Fibroblast of lung (primary cell): ENCODE data around the gene TUBA4B. TPM values are rescaled to one million over a fixed set of nuclear protein-coding genes. Genes with fewer than 3 reads are reported as not detected.

Experiments used
- DNase-seq, 2 donors: peaks; one replicate each; pipeline versions ENCODE4 v3.0.0 to v3.0.0-alpha.2; 2010; ENCODE audit warnings: low read depth in 2 of 2
- H2AFZ ChIP-seq: 2 replicates; pipeline ENCODE4 v1.5.1; 2012; ENCODE audit warnings: low read length, control low read depth, inconsistent platforms
- H3K27ac ChIP-seq: 2 replicates; pipeline ENCODE4 v1.5.1; 2011; ENCODE audit warnings: low read length, control low read depth; ENCODE audit not compliant: insufficient read depth
- H3K27me3 ChIP-seq: 2 replicates; pipeline ENCODE4 v1.5.1; 2011; ENCODE audit warnings: mild to moderate bottlenecking, low read length; ENCODE audit not compliant: control insufficient read depth, insufficient read depth
- H3K36me3 ChIP-seq: 2 replicates; pipeline ENCODE4 v1.5.1; 2011; ENCODE audit warnings: low read length; ENCODE audit not compliant: control insufficient read depth, insufficient read depth
- H3K4me1 ChIP-seq: 2 replicates; pipeline ENCODE4 v1.5.1; 2011; ENCODE audit warnings: low read length; ENCODE audit not compliant: control insufficient read depth, insufficient read depth; ENCODE audit errors: extremely low read depth
- H3K4me2 ChIP-seq: 2 replicates; pipeline ENCODE4 v1.5.1; 2011; ENCODE audit warnings: low read length, control low read depth; ENCODE audit not compliant: insufficient read depth; ENCODE audit errors: extremely low read depth
- H3K4me3 ChIP-seq, 4 experiments: fragments of 200-600 bp in 1 of 4; sonication (generic) in 1 of 4; replicated peaks in 1 of 4; 2 replicates each; pipeline ENCODE4 v1.5.1; 2011 to 2016; ENCODE audit warnings: low read length in 4 of 4, low read depth in 3 of 4, mild to moderate bottlenecking in 3 of 4, control low read depth in 2 of 4, inconsistent platforms in 1 of 4, mixed read lengths in 1 of 4; ENCODE audit not compliant: insufficient read depth in 1 of 4; ENCODE audit errors: control extremely low read depth in 1 of 4
- H3K79me2 ChIP-seq: 2 replicates; pipeline ENCODE4 v1.5.1; 2012; ENCODE audit warnings: mild to moderate bottlenecking, low read length, inconsistent platforms; ENCODE audit not compliant: control insufficient read depth, insufficient read depth
- H3K9ac ChIP-seq: 2 replicates; pipeline ENCODE4 v1.5.1; 2011; ENCODE audit warnings: mild to moderate bottlenecking, low read length, control low read depth; ENCODE audit not compliant: insufficient read depth
- H3K9me3 ChIP-seq: 2 replicates; pipeline ENCODE4 v1.5.1; 2012; ENCODE audit warnings: low read depth, low read length; ENCODE audit not compliant: control insufficient read depth, insufficient read depth
- H4K20me1 ChIP-seq: 2 replicates; pipeline ENCODE4 v1.5.1; 2011; ENCODE audit warnings: low read length; ENCODE audit not compliant: control insufficient read depth, insufficient read depth; ENCODE audit errors: extremely low read depth
- CTCF ChIP-seq, 2 donors: IDR thresholded peaks in 1 of 2; conservative IDR thresholded peaks in 1 of 2; 1 replicate in 1 of 2; 2 replicates in 1 of 2; pipeline ENCODE4 v1.5.1; 2011 to 2012; ENCODE audit warnings: low read length in 2 of 2, control low read depth in 1 of 2, inconsistent platforms in 1 of 2, low read depth in 1 of 2, mild to moderate bottlenecking in 1 of 2
- EZH2 ChIP-seq: IDR thresholded peaks from 2 replicates; pipeline ENCODE4 v1.5.1; 2012; ENCODE audit warnings: low read length, control low read depth, mild to moderate bottlenecking; ENCODE audit errors: missing control alignments
- polyA plus RNA-seq, 2 donors: library from polyadenylated mRNA; depleted of rRNA in 1 of 2; stranded (reverse) in 1 of 2; unstranded in 1 of 2; fragments of >200 nt; gene quantifications; 2 replicates each; pipeline ENCODE4 v1.2.1, GENCODE V29; 2011 to 2012; ENCODE audit warnings: missing spikeins in 1 of 2
- total RNA-seq: library from RNA; depleted of rRNA; stranded (reverse); fragments of >200 nt; gene quantifications from 2 replicates; pipeline ENCODE4 v1.2.1, GENCODE V29; 2014

Gene TUBA4B
- total and polyA plus RNA-seq, 2 donors (not counting 1 experiment from before 2014, with no cell fraction given): not detected

- Histone ChIP-seq H3K9me3 (no peaks in the 10 kb centered on the region), H3K4me1 (peaks cover 13% of the 10 kb centered on the region), H4K20me1 (no peaks in the 10 kb centered on the region), H3K36me3 (peaks cover 25% of the 10 kb centered on the region), H3K9ac (no peak overlapping the region), H3K4me3 (no peak overlapping the region), H2AFZ (no peak overlapping the region), H3K27me3 (no peaks in the 10 kb centered on the region), H3K4me2 (no peak overlapping the region), H3K27ac (no peak overlapping the region), H3K79me2 (no peaks in the 10 kb centered on the region)
- TF ChIP-seq EZH2: no peak
- TF ChIP-seq CTCF (conservative IDR thresholded peaks at IDR 0.05 in 1 of 2, IDR thresholded peaks at IDR 0.05 in 1 of 2; ENCODE audit: low read depth in 1 of 2, low read length in 2 of 2): no peak
- no peak for DNase-seq
These were observed 32.2 kb upstream of the TUBA4B start for GRCh38 chr2:219220652-219221402.

- H3K9me3 ChIP-seq: no peaks in the 10 kb centered on the region
- TF ChIP-seq CTCF (conservative IDR thresholded peaks at IDR 0.05 in 1 of 2, IDR thresholded peaks at IDR 0.05 in 1 of 2; ENCODE audit: low read depth in 1 of 2, low read length in 2 of 2): no peak
- no peak for TF ChIP-seq EZH2
- no peak overlapping the region for H3K9ac ChIP-seq
- H3K27me3 ChIP-seq: no peaks in the 10 kb centered on the region
- H3K79me2 ChIP-seq: no peaks in the 10 kb centered on the region
- no peak overlapping the region for H2AFZ ChIP-seq
- peaks cover 24% of the 10 kb centered on the region for H3K36me3 ChIP-seq
- DNase-seq: no peak
- H3K4me2 ChIP-seq: no peak overlapping the region
- no peak overlapping the region for H3K27ac ChIP-seq
- peaks cover 13% of the 10 kb centered on the region for H3K4me1 ChIP-seq
- no peaks in the 10 kb centered on the region for H4K20me1 ChIP-seq
- H3K4me3 ChIP-seq: no peak overlapping the region
These were observed 31.0 kb upstream of the TUBA4B start for GRCh38 chr2:219221957-219222518.

GRCh38 chr2:219223831-219224610, 29.0 kb upstream of the TUBA4B start:
- Histone ChIP-seq H3K79me2 (peaks cover 14% of the 10 kb centered on the region), H3K27ac (no peak overlapping the region), H3K9me3 (no peaks in the 10 kb centered on the region), H3K4me3 (no peak overlapping the region), H2AFZ (no peak overlapping the region), H4K20me1 (no peaks in the 10 kb centered on the region), H3K4me1 (peaks cover 4% of the 10 kb centered on the region), H3K9ac (no peak overlapping the region), H3K4me2 (no peak overlapping the region), H3K36me3 (peaks cover 24% of the 10 kb centered on the region), H3K27me3 (no peaks in the 10 kb centered on the region)
- DNase-seq: no peak
- no peak for TF ChIP-seq EZH2
- no peak for TF ChIP-seq CTCF (conservative IDR thresholded peaks at IDR 0.05 in 1 of 2, IDR thresholded peaks at IDR 0.05 in 1 of 2; ENCODE audit: low read depth in 1 of 2, low read length in 2 of 2)
